BE2C (cell line): ENCODE results near the gene NAT10.

Experiments
- DNase-seq: peaks from one replicate; pipeline ENCODE4 v3.0.0-alpha.2; 2020
- H3K27me3 ChIP-seq: fragments of 250-450 bp; sonication (Bioruptor Pico); 2 replicates; pipeline ENCODE4 v1.5.1; 2020; ENCODE audit warnings: mild to moderate bottlenecking
- H3K36me3 ChIP-seq: fragments of 250-450 bp; sonication (Bioruptor Pico); 2 replicates; pipeline ENCODE4 v1.5.1; 2020; ENCODE audit warnings: mild to moderate bottlenecking
- H3K4me1 ChIP-seq: fragments of 250-450 bp; sonication (Bioruptor Pico); 2 replicates; pipeline ENCODE4 v1.5.1; 2020
- H3K4me3 ChIP-seq: 2 replicates; pipeline ENCODE4 v1.5.1; 2011; ENCODE audit warnings: low read depth, low read length
- H3K9me3 ChIP-seq: fragments of 250-450 bp; sonication (Bioruptor Pico); 2 replicates; pipeline ENCODE4 v1.5.1; 2020
- TF ChIP-seq, protein P1 (sequence below): IDR thresholded peaks from 2 replicates; pipeline ENCODE4 v1.5.1; 2012; ENCODE audit warnings: mild to moderate bottlenecking, low read depth, low read length

The NAT10 gene

DNA sequence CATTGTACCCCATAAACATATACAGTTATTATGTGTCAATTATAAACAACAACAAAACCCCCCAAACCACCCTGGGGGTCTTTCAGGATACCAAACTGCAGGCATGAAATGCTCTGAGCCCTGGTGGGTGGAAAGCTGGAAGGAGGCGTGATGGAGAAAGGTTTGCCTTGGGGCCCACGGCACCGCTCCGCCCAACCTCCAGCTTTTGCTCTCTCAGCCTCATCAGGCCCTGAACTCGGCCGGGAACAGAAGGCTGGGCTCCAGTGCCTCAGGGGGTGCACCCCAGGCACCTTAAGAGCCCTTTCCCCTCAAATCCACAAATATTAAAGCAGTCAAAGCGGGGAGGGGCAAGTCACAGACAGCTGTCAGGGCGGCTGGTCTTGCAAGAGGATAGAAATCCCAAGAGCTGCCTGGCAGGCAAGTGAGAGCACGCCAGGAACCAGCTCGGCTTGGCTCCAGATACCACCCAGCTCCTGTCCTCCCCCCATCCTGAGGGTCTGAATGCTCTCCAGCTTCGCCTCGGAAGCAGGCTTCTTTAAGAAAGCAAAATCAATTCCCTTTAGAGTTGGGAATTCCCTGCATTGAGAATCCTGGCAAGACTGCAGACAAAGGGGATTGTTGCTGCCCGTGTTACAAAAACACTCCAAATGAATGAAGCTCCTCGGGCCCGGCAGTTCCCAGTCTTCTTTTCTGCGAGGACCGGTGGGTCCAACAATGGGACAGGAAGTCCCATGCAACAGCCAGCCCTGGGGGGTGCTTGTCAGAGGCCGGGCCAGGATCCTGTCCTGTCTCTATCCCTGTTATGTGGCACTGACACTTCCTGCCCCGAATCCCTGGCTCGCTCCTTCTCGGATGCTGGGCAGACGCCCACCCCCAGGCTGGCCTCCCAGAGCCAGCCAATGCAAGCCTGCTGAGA lies 80.8 kb downstream of the NAT10 start:
- H3K27me3 ChIP-seq: no peaks in the 10 kb centered on the region
- TF ChIP-seq, protein P1, sequence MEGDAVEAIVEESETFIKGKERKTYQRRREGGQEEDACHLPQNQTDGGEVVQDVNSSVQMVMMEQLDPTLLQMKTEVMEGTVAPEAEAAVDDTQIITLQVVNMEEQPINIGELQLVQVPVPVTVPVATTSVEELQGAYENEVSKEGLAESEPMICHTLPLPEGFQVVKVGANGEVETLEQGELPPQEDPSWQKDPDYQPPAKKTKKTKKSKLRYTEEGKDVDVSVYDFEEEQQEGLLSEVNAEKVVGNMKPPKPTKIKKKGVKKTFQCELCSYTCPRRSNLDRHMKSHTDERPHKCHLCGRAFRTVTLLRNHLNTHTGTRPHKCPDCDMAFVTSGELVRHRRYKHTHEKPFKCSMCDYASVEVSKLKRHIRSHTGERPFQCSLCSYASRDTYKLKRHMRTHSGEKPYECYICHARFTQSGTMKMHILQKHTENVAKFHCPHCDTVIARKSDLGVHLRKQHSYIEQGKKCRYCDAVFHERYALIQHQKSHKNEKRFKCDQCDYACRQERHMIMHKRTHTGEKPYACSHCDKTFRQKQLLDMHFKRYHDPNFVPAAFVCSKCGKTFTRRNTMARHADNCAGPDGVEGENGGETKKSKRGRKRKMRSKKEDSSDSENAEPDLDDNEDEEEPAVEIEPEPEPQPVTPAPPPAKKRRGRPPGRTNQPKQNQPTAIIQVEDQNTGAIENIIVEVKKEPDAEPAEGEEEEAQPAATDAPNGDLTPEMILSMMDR: no peak

DNA sequence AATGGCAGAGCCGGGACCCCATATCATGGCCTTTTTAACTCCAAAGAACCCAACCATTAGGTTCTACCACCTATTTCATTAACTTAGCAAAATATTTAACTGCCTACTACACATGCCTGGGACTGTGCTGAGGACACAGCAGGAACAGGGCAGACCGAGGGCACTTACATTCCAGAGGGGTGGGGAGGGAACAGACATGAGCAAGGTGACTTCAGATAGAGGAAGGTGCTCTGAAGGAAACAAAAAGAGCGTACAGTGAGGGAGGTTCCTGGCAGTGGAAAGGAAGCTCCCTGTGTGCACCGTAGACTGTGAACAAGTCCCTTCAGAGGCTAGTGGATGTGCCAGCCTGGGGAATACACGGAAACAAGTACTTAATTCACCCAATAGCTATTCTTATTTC lies 82.8 kb downstream of the NAT10 start:
- TF ChIP-seq, protein P1: no peak
- Histone ChIP-seq H3K4me1 (no peaks in the 10 kb centered on the region), H3K9me3 (no peaks in the 10 kb centered on the region), H3K36me3 (no peaks in the 10 kb centered on the region), H3K4me3 (no peak overlapping the region), H3K27me3 (no peaks in the 10 kb centered on the region)
- no peak for DNase-seq

More for the DNA sequence above, 80.8 kb downstream of the NAT10 start:
- DNase-seq: no peak
- no peaks in the 10 kb centered on the region for H3K4me1 ChIP-seq
- H3K36me3 ChIP-seq: no peaks in the 10 kb centered on the region
- no peak overlapping the region for H3K4me3 ChIP-seq
- no peaks in the 10 kb centered on the region for H3K9me3 ChIP-seq

DNA sequence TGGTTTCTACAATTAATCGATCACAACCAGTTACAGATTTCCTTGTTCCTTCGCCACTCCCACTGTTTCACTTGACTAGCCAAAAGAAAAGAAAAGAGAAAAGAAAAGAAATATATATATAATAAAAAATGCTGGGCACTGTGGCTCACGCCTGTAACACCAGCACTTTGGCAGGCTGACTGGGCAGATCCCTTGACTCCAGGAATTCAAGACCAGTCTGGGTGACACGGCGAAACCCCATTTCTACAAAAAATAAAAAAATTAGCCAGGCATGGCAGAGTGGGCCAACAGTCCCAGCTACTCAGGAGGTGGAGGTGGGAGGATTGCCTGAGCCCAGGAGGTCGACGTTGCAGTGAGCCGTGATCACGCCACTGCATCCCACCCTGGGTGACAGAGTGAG lies 83.8 kb downstream of the NAT10 start:
- Histone ChIP-seq H3K27me3 (no peaks in the 10 kb centered on the region), H3K4me3 (no peak overlapping the region), H3K9me3 (no peaks in the 10 kb centered on the region), H3K4me1 (no peaks in the 10 kb centered on the region), H3K36me3 (no peaks in the 10 kb centered on the region)
- TF ChIP-seq, protein P1: no peak
- DNase-seq: no peak

DNA sequence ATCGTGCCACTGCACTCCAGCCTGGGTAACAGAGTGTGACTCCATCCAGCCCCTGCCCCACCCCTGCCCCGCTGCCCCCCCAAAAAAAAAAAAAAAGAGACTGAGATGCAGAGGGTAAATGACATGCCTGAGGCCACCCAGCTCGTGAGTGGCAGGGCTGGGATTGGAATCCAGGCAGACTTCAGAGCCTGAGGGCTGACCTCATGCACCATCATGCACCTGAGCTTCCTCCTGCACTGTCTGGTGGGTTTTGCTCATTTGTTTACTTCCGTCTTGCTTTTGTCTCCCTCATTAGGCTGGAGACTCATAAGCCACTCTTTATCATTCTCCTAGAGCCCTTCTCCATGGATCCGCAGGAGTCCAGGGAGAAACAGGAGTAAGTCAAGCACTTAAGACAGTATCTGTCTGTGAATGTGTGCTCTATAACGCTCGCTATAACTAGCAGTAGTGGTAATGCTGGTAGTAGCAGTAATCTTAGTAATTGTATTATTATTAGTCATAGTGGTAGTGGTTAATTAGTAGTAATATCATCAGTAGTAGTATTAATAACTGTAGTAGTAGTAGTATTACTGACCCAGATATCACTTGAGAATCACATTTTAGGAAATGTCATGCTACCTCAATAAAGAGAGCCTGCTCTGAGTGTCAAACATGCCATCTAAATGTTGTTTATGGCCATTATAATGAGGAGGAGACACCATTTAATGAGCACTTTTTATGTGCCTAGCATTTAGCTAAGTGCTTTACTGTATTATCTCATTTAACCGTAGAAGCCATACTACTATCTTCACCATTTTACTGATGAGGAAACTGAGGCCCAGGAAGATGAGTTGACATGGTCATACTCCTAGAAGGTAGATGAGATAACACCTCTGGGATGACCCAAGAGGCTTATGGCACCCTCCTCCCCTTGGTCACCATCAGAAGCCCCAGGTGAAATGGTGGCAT lies 85.0 kb downstream of the NAT10 start:
- no peaks in the 10 kb centered on the region for H3K4me1 ChIP-seq
- H3K36me3 ChIP-seq: no peaks in the 10 kb centered on the region
- H3K4me3 ChIP-seq: no peak overlapping the region
- TF ChIP-seq, protein P1: no peak
- H3K9me3 ChIP-seq: no peaks in the 10 kb centered on the region
- H3K27me3 ChIP-seq: no peaks in the 10 kb centered on the region
- no peak for DNase-seq

DNA sequence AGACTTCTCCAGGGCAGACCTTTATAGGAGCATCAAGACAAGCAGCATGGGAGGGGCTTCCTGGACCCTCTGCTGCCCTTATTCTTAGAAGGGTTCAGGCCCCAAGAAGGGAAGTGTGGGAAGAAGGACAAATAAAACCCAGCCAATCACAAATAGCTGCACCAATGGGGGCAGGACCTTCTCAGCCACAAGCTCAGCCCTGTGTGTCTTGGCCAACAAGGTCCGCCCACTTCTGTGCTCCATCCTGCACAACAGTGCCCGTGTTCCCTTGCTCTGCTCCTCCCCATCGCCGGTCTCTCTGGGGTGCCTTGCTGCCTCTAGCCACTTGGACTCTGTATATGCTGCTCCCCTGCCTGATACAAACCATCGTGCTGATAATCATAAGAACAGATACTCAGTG lies 86.1 kb downstream of the NAT10 start:
- H3K36me3 ChIP-seq: no peaks in the 10 kb centered on the region
- TF ChIP-seq, protein P1: no peak
- H3K27me3 ChIP-seq: no peaks in the 10 kb centered on the region
- no peaks in the 10 kb centered on the region for H3K9me3 ChIP-seq
- no peaks in the 10 kb centered on the region for H3K4me1 ChIP-seq
- no peak for DNase-seq
- no peak overlapping the region for H3K4me3 ChIP-seq
